Forelimb muscle (tissue), 1 donor: Measurements from ENCODE around the gene CDADC1. TPM values are rescaled to one million over a fixed set of nuclear protein-coding genes. Genes with fewer than 3 reads are reported as not detected.

ENCODE experiments used
- DNase-seq: peaks from one replicate; pipeline ENCODE4 v3.0.0-alpha.2; 2013; ENCODE audit warnings: low read depth
- polyA plus RNA-seq: library from polyadenylated mRNA; unstranded; fragments of 120-200 nt; gene quantifications from one replicate; pipeline ENCODE4 v1.2.1, GENCODE V29; 2013; ENCODE audit not compliant: insufficient read length

CDADC1 gene
- 8.9 TPM for polyA plus RNA-seq

DNA sequence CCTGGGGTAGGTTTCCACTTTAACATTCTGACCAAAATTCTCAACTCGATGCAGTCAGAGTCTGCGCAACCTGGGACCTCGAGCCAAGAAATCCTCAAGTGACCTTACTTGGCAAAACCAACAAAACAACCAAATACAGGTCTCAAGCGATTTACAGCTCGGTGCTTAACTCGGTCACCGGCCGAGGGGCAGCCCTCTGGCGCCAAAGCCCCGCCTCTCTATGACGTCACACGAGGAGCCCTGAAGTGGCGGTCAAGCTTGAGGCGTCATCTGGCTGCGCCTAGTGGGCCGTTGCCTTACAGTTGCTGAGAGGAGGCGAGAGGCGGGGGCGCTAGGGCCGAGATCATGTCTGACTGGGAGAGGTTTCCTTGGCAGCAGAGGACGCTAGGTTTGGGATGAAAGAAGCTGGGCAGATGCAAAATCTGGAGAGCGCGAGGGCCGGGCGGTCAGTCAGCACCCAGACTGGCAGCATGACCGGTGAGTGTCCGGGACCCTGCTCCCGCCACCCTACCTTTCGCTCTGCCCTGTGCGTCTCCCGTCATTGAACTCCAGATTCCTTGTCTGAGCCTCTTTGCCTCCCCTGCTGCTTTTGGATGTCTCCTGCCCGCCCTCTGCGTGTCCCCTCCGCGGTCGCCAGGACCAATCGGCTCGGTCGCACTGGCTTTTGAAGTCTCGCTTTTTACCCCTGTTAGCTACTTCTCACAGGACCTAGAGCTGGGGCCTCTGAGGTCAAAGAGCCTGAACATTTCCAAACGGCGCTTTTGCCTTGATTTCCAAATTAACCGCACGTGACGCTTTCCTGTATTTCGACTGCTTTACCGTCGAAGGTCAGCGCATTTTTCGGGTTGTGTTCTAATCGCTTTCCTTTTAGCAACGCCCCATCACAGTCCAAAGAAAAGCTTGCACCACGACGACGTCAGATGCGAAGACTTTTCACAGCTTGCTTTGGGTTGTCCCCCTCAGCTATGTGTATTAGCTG is at the start of gene CDADC1:
Gene CDADC1, plus strand, starts transcription at position 283 of the 979 bp plus-strand sequence. Its CDS starts 113 bp downstream, at position 396.
- DNase-seq = peak; percentile 94

DNA sequence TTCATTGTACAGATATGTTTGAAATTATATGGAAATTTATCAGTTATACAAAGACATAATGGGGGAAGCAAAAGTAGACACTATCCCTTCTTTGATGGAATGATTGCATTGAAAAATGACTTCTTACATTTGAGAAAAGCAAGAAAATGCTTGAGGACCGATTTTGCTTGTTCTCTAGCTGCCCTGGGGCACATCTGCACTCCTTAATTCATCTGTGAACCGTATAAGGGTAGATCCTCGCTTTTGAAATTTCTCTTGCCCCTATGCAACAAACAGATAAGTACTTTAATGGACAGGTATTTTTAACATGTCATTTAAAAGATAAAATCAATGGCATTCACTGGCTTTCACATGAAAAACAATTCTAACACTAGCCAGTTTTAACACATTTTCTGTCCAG is 41.1 kb upstream of the CDADC1 start:
- no peak for DNase-seq

DNA sequence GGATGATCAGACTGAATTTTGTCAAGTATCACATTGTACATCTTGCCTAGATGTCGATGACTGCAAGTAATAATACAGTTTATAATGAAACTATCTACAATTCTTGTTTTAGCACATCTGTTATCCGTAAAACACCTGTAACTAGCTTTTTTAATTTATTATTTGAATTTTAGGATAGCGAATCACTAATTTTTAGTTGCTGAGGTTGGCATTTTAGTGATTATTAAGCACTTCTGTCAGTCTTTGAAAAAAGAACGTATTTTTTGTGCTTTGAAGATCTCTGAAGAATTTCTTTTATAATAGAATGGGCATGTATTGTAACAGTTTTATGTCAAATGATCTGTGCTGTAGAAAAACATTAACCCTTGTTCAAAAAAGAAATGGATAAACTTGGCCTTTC is 39.1 kb upstream of the CDADC1 start:
- no peak for DNase-seq

DNA sequence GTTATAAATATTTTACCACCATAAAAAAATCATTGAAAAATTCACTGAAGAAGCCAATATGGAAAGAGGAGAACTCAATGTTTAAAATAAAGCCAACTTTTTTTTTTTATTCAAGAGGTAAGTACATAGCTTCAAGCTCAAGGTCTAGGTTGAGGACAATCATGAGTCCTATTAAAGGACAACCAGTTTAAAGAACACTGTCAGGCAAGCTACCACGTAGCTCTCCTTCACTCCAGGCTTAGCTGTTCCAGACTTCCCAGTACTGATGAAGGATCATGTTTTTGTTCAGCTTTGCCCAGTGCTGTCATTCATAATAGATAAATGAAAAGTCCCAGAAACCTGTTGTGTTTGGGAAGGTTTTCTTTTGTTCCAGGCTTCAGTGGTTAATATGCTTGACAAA is 37.6 kb upstream of the CDADC1 start:
- no peak for DNase-seq

DNA sequence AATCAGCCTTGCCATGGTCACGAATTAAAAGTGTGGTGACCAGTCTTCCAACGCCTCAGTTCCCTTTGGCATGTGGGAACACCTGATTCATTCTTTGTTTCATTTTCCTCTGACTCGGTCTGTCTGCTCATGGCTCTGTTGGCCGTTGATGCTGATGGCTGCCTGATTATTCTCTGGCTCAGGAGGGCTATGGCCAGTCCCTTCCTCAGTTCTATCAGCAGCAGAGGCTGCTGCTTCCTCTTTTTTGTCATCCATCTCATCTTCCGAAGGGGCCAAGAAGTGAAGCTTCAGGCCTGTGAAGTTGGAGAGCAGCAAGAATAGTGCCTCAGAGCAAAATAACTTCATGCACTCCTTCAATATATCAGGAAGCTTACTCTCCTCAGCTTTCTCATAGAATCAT is 37.1 kb upstream of the CDADC1 start:
- no peak for DNase-seq

DNA sequence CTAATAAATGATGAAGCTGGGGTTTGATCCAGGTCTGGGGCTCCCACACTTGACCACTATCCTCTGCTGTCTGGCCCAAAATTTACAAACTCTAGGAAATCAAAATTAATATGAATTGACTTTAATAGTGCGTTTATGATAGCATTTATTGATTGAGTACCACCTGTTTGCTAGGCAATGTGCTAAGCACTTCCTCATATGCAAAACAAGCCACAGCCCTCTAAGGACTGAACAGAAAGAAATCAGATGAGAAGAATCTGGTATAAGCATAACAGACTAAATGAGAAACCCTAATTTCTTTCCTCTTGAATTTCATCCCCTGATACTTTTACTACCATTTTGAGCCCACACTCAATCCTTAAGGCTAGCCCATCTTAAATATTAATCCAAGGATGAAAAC is 34.2 kb upstream of the CDADC1 start:
- DNase-seq = no peak

DNA sequence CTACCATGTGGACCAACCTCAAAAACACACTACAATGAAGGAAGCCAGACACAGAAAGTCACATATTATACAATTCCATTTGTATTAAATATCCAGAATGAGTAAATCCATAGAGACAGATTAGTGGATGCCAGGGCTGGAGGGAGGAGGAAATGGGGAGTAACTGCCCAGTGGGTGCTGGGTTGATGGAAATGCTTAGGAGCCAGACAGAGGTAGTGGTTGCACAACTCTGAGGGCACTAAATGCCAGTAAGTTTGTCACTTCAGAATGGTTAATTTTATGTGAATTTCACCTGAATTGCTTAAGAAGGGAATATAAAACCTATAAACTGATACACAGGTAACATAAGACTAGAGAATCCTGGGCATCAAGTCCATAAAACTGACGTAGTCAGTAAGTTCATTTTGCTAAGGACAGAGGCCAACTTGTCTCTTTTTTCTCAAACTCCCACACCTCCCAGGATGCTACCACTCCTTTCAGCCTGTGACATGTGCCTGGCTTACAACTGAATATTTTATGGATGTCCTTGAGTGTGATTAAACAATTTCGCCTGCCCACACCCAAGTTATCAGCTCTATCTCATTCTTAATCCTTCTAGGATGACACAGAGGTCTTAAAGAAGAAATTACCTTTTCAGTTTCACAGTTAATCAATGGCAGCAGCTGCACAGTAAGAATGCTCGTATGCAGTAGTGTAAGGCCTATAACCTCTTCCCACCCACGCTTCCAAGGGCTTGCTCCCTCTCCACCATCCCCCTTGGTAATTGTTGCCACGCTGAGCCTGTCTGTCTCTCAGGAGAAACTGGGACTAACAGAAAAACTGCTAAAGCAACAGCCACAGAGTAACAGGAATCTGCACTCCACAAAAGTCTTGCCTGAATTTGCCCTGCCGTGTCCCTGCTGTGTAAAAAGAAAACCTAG is 33.5 kb upstream of the CDADC1 start:
- no peak for DNase-seq

DNA sequence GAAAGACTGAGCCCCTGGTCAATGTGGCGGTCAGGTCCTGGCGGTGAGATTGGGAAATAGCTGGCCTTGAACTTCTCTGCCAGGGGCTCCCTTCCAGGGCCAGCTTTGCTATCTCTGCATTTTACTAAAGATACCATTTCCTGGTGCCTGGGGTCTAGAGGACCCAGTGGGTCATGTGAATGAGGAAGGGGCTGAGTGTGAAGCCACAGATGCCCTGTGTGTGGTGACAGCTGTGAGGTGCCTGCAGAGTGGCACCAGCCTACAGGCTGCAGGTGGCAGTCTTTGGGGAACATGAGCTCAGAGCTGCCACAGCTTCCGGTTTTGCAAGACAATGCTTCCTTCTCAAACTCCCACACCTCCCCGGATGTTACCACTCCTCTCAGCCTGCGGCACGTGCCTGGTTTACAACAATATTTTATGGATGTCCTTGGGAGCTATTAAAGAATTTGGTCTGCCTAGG is 32.8 kb upstream of the CDADC1 start:
- peak; percentile 8 for DNase-seq

DNA sequence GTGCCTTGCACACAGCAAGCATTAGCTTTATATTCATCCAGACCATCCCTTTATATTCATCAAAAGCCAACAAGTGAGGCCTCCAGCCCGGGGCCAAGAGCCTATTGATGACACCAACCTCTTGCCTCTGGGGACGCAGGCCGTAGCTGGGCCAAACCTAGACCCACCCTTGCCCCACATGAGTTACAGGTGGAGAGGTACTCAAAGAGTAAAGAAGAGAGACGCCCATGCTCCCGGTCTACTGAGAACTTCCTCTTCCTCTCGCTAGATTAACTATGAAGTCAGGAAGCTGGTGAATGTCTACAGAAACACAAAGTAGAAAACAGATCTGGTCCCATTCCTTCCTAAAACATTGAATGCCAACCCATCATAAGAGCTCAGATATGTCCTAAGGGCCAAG is 31.4 kb upstream of the CDADC1 start:
- DNase-seq = no peak

DNA sequence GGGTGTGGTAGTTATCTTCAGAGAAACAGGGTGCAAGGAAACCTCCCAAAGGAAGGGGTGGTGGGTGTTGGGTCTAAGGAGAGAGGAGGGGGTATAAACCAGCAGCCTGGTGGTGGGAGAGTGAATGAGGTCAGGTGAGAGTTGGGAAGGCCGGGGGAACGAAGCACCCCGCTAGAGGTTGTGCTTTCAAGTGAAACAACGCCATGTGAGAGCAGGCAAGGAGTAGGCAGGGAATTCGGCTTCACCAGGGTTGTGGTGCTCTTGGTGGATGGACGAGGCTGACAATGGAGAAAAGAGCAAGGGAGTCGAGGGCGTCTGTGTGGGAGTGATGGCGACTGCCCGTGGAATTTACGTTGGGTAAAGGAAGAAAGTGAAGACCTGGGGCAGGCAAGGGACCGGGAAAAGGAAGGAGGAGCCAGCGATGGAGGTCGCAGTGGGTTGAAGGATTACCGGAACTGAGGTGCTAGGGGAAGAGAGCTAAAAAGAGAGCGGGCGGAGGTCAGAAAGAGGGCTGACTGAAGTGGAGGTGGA is 29.7 kb upstream of the CDADC1 start:
- DNase-seq = no peak

DNA sequence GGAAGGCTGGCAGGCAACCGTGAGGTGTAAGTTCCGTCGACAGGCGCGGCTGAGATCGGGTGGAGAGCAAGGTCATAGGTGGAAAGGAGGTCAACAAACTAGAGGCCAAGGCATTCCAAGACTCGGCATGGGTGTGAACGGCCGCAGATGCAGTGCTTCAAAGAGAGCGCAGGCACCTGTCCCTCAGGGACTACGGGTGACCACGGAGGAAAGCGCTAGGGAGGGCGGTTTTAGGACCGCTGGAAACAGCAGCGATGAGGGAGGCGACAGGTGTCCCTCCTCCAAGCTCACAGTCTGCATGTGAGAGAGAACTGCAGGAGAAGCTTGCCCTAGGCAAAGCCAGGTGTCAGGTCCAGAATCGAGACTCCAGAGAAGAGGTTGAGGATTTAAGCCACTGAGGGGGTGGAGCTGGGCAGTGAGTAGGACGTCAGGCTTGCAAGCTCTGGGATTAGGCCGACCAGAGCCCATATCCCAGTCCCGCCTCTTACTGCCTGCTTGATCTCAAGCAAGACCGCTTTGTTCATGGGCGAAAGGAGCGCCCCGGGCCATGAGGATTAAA is 29.2 kb upstream of the CDADC1 start:
- DNase-seq = no peak

DNA sequence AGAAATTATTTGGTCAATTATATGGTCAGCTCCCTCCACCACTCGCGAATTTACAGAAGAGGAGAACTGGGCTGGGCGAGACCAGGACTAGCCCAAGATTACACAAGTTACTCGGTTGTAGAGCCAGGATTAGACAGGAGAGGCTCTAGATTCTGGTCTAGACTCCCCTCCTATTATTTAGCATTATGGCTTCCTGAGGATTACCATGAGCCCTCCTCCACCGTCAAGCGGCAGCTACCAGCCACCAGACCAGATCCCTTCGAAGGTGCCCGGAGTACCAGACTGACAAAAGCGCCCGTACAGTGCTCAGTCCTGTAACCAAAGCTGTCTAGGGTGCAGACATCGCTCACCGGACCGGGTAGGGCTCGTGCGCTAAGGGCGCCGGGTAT is 28.1 kb upstream of the CDADC1 start:
- DNase-seq = no peak

DNA sequence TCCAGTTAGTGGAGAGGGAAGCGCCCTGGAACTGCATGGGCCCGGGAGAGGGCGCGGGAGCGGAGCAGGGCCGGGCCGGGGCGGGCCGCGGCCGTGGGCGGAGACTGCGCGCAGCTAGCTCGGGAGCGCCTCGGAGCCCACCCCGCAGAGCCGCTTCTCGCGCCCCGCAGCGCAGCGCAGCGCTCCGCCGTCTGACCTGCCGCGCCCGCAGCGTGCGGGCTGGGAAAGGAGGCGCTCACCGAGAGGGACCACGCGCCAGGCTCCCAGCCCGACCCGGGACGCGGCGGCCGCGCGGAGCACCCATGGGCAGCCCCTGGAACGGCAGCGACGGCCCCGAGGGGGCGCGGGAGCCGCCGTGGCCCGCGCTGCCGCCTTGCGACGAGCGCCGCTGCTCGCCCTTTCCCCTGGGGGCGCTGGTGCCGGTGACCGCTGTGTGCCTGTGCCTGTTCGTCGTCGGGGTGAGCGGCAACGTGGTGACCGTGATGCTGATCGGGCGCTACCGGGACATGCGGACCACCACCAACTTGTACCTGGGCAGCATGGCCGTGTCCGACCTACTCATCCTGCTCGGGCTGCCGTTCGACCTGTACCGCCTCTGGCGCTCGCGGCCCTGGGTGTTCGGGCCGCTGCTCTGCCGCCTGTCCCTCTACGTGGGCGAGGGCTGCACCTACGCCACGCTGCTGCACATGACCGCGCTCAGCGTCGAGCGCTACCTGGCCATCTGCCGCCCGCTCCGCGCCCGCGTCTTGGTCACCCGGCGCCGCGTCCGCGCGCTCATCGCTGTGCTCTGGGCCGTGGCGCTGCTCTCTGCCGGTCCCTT is 27.5 kb upstream of the CDADC1 start, which contains the start of gene MLNR:
Gene MLNR, plus strand, starts transcription at position 303 of the 820 bp plus-strand sequence. Its CDS starts 0 bp downstream, at position 303.
- DNase-seq = peak; percentile 8

DNA sequence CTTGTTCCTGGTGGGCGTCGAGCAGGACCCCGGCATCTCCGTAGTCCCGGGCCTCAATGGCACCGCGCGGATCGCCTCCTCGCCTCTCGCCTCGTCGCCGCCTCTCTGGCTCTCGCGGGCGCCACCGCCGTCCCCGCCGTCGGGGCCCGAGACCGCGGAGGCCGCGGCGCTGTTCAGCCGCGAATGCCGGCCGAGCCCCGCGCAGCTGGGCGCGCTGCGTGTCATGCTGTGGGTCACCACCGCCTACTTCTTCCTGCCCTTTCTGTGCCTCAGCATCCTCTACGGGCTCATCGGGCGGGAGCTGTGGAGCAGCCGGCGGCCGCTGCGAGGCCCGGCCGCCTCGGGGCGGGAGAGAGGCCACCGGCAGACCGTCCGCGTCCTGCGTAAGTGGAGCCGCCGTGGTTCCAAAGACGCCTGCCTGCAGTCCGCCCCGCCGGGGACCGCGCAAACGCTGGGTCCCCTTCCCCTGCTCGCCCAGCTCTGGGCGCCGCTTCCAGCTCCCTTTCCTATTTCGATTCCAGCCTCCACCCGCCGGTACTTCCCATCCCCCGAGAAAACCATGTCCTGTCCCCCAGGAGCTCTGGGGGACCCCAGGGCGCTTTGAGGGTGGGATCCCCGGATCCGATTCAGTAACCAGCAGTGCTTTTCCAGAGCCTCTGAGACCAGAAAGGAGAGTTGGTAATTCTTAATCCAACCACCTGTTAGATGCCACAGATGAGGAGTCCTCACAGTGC is 26.7 kb upstream of the CDADC1 start:
- no peak for DNase-seq

DNA sequence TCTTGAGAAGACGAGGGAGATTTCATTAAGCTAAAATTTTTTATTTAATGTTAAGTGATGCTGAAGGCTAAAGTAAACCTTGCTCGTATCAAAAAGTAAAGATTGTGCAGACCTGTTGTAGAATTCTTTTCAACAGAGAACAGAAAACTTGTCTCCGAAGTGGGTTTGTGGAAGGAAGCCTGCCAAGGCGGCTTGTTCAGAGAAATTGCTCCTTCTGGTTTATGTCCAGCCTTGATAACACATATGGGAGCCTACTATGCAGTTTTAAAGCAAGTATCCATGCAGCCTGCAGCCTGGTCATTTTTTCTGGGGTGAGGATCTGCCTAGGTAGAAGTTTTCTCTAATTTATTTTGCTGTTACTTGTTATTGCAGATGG is 26.1 kb upstream of the CDADC1 start:
- DNase-seq = no peak

DNA sequence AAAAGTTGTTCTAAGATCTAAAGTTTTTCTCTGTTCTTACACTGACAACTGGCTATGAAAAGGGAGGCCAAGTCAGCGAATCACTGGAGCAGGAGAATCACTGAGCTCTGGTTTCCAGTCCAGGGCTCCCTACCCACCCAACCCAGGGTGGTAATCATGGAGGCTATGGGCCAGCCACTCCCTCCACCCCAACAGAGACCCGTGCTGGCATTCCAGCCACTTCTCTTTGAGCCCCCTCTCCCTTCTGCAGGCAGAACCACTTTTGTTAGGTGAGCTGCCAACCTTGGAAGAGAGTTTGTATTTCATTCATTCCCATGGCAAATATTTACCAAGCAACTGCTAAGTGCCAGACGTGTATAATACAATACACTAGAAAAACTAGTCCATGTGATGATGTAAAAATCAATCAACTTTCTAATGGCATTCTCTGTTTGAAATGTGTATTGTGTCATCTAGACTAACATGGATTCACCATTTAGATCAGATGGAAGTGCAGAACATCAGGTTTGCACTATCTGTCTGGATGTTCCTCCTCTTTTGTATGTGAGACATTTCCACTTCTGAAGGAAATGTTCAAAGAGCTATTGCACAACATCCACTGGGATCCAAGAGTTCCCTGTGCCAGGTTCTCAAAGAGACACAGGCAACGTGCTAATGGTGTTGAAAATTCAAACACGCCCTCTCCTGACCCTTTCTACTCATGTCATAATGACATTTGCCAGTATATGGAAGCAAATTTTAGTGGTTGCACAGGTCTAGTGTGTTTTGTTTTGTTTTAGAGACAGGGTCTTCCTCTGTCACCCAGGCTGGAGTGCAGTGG is 22.3 kb upstream of the CDADC1 start:
- no peak for DNase-seq

DNA sequence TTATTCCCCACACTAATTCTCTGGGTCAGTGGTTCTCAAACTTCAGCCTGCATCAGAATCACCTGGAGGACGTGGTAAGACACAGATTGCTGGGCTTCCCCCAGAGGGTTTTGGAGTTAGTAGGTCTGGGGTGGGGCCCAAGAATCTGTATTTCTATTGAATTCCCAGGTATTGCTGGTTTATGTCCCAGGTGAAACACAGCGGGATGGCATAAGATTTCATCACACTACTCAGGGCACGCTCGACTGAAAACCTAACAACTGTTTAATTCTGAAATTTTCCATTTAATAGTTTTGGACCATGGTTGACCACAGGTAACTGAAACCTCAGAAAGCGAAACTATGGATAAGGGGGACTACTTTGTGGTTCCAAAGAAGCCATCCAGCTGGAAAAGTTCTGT is 21.1 kb upstream of the CDADC1 start:
- no peak for DNase-seq

DNA sequence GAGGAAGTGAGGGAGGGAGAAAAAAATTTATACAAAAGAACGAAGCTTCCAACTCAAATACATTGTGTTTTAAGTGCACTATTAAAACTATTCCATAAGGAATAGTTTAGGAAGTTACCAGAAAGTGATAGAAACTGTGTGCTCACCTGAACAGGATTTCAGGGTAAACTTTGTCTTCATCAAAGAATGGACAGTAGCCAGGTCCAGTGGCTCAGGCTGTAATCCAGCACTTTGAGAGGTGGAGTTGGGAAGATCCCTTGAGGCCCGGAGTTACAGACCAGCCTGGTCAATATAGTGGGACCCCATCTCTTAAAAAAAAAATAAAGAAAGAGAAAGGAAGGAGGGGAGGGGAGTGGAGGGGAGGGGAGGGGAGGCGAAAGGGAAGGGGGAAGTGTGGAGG is 13.0 kb upstream of the CDADC1 start:
- DNase-seq = no peak

DNA sequence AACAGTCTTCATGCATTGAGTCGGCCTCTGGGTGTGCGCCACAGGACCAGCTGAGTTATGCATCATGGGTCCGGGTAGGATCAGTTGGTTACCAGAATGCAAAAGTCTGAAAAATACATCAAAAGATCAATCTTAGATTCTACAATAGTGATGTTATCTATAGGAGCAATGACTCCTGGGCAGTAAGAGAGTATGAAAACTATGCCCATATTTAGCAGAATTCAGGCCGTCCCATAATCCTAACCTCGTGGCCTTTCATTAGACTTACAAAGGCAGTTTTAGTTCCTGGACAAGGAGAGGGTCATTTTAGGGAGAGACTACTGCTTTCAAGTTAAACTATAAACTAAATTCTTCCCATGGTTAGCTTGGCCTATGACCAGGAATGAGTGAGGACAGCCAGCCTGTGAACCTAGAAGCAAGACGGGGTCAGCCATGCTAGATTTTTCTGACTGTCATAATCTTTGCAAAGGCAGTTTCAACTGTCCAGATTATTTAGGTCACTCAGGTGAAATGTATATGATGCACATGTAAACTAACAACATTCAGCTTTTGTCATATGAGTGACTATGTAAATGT is 11.8 kb upstream of the CDADC1 start:
- DNase-seq = no peak
